ENCODE results near the gene FBL. TPM values are rescaled to one million over a fixed set of nuclear protein-coding genes. Genes with fewer than 3 reads are reported as not detected.

FBL gene
- total and polyA plus RNA-seq, 2 of the 4 experiments (the other 2 are of a cell fraction) = 259 to 446 TPM

DNA sequence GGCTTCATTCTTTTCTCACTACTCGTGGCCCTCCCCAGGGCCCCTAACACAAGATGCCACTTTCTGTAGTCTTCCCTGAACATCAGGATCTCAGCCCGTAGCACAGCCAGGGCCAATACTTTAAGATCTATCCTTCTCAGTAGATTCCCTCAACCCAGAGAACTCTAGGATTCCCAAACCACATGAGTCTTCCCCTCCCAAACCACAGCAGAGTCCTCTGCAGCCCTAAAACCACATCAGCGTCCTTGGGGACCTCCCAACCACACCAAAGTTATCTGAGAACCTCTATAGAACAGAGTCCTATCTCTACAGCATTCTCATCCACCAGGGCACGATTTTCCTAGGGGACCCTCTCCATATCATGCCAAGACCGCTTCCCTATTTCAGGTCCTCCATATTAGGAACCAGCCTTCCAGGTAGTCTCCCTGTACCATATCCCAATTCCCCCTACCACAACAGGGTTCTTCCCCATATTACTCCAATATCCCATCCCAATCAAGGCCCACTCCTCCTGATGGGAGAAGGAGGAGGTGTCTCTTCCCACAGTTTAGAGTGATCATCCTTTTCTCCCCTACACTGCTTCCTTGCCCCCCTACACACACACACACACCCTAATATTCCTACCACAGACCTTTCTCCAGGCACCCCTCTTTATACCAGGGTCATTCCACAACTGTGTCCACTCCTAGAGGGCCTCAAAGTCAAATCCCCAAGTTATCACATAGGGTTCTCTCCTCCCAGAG lies 13.7 kb downstream of the FBL start:
- no peak for ATAC-seq (ENCODE audit: low read depth)
- dilution Hi-C loops (cut with HindIII; ENCODE audit: low sequenced_read_pairs, unreplicated experiment) (no loop called here), intact Hi-C loops (cut with micrococcal nuclease) (no loop called here), in situ Hi-C loops (cut with MboI; ENCODE audit: low sequenced_read_pairs) (loop anchor here (25.0 kb wide), 1 partner anchor 395 kb away; the partner anchor contains the start of genes RPS16 and SUPT5H)
- H3K14ac ChIP-seq (replicated peaks; ENCODE audit: low read depth, low read length) = 0 out of 2 replicates have a peak overlapping the region, but pooled peaks have one; percentile 45
- no peaks in the 10 kb centered on the region; the same call in 1 of the 2 replicates for H4K20me1 ChIP-seq (ENCODE audit: insufficient read depth, low read length)
- peak overlapping the region in 1 of 2 experiments; percentile 41; a peak in 2 of 4 replicates for H4K8ac ChIP-seq (ENCODE audit: low read depth in 2 of 2, low read length in 2 of 2)
- DNase-seq = no peak
- H4K5ac ChIP-seq (ENCODE audit: low read depth, low read length) = peak overlapping the region; percentile 70; the same call in 1 of the 2 replicates
- H3K18ac ChIP-seq (ENCODE audit: low read depth, low read length) = no peak overlapping the region
- H3K23ac ChIP-seq (ENCODE audit: low read depth, low read length) = peak overlapping the region; percentile 41; the same call in 1 of the 2 replicates
- H3K9me1 ChIP-seq (ENCODE audit: insufficient read depth, low read length) = peaks cover 22% of the 10 kb centered on the region
- H3K27me3 ChIP-seq (ENCODE audit: control insufficient read depth, insufficient read depth, low read length) = no peaks in the 10 kb centered on the region
- H2BK20ac ChIP-seq (ENCODE audit: low read depth, low read length) = no peak overlapping the region
- H3K4me1 ChIP-seq (ENCODE audit: control insufficient read depth, insufficient read depth, low read length) = peaks cover 10% of the 10 kb centered on the region
- H2AK5ac ChIP-seq (ENCODE audit: low read depth, low read length) = 0 out of 2 replicates have a peak overlapping the region, but pooled peaks have one; percentile 21
- ChIA-PET POLR2A (ENCODE audit: unreplicated experiment) (no interaction called here), CTCF (interaction anchor here (0.5 kb wide), 1 partner anchor 391 kb away, joined by 3 read pairs; no protein-coding TSS in a partner anchor)
- H3K4ac ChIP-seq (ENCODE audit: low read depth, low read length) = peak overlapping the region; percentile 40; the same call in 1 of the 2 replicates
- peak overlapping the region; percentile 34 for H2BK5ac ChIP-seq (ENCODE audit: low read depth, low read length, poor library complexity, severe bottlenecking)
- no peak overlapping the region for H2AFZ ChIP-seq (replicated peaks; ENCODE audit: low read length, poor library complexity)
- H3K4me3 ChIP-seq (ENCODE audit: insufficient read depth, low read depth, low read length) = peak overlapping the region; percentile 78
- H2BK15ac ChIP-seq (ENCODE audit: low read depth, low read length) = no peak overlapping the region
- peak overlapping the region; percentile 86 for H3K9ac ChIP-seq (ENCODE audit: low read depth, low read length)
- H3K56ac ChIP-seq (ENCODE audit: extremely low read depth, insufficient read depth, low read length) = no peak overlapping the region
- H3K4me2 ChIP-seq (ENCODE audit: low read depth, low read length) = peak overlapping the region; percentile 78
- H4K91ac ChIP-seq (ENCODE audit: insufficient read depth, low read depth, low read length) = no peak overlapping the region
- H3K79me1 ChIP-seq (ENCODE audit: low read depth in 1 of 2, low read length in 2 of 2) = peaks cover 12 to 36% of the 10 kb centered on the region in 2 experiments
- H3K9me3 ChIP-seq (ENCODE audit: control insufficient read depth, insufficient read depth, low read length) = no peaks in the 10 kb centered on the region
- no peak overlapping the region for H2BK120ac ChIP-seq (ENCODE audit: low read depth, low read length)
- H3K36me3 ChIP-seq (ENCODE audit: control insufficient read depth, insufficient read depth, low read length) = peaks cover 47% of the 10 kb centered on the region
- WGBS, 2 experiments (ENCODE audit: extremely low coverage in 2 of 2, insufficient read length in 1 of 2) = 87% methylated on average over 3 of the region's 5 CpGs; no CpG with 5 or more reads in 1 of the 2 experiments
- no TSS peak for BruUV-seq (replicated peaks)
- H2AK9ac ChIP-seq (replicated peaks; ENCODE audit: low read depth, low read length, poor library complexity) = peak overlapping the region; percentile 97
- peak overlapping the region; percentile 28; the same call in 1 of the 2 replicates for H3K27ac ChIP-seq (ENCODE audit: insufficient read depth, low read length)
- TF ChIP-seq POLR2A (IDR thresholded peaks at IDR 0.05; ENCODE audit: low read depth, low read length) (no peak), RCOR1 (IDR thresholded peaks at IDR 0.05; ENCODE audit: insufficient replicate concordance, low read length) (no peak), NFE2L2 (IDR thresholded peaks at IDR 0.05; ENCODE audit: low read depth, low read length) (no peak), SMC3 (IDR thresholded peaks at IDR 0.05; ENCODE audit: low read depth, low read length) (no peak), FOS (IDR thresholded peaks at IDR 0.05; ENCODE audit: low read depth, low read length) (no peak), MAFK (IDR thresholded peaks at IDR 0.05; ENCODE audit: low read depth, low read length) (no peak), CEBPB (IDR thresholded peaks at IDR 0.05; ENCODE audit: low read depth, low read length) (no peak), MXI1 (IDR thresholded peaks at IDR 0.05; ENCODE audit: borderline replicate concordance, low read depth, low read length) (no peak), CHD1 (IDR thresholded peaks at IDR 0.05; ENCODE audit: low read depth, low read length) (no peak), RFX5 (IDR thresholded peaks at IDR 0.05; ENCODE audit: low read depth, low read length) (no peak), BHLHE40 (IDR thresholded peaks at IDR 0.05; ENCODE audit: low read depth, low read length) (no peak), MAZ (IDR thresholded peaks at IDR 0.05; ENCODE audit: borderline replicate concordance, low read depth, low read length) (no peak)
- TF ChIP-seq, protein P1, sequence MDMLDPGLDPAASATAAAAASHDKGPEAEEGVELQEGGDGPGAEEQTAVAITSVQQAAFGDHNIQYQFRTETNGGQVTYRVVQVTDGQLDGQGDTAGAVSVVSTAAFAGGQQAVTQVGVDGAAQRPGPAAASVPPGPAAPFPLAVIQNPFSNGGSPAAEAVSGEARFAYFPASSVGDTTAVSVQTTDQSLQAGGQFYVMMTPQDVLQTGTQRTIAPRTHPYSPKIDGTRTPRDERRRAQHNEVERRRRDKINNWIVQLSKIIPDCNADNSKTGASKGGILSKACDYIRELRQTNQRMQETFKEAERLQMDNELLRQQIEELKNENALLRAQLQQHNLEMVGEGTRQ (IDR thresholded peaks at IDR 0.05; ENCODE audit: low read depth, low read length) = no peak
- TF ChIP-seq, protein P2, sequence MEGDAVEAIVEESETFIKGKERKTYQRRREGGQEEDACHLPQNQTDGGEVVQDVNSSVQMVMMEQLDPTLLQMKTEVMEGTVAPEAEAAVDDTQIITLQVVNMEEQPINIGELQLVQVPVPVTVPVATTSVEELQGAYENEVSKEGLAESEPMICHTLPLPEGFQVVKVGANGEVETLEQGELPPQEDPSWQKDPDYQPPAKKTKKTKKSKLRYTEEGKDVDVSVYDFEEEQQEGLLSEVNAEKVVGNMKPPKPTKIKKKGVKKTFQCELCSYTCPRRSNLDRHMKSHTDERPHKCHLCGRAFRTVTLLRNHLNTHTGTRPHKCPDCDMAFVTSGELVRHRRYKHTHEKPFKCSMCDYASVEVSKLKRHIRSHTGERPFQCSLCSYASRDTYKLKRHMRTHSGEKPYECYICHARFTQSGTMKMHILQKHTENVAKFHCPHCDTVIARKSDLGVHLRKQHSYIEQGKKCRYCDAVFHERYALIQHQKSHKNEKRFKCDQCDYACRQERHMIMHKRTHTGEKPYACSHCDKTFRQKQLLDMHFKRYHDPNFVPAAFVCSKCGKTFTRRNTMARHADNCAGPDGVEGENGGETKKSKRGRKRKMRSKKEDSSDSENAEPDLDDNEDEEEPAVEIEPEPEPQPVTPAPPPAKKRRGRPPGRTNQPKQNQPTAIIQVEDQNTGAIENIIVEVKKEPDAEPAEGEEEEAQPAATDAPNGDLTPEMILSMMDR (conservative IDR thresholded peaks at IDR 0.05; ENCODE audit: low read depth, low read length) = no peak
